Right lobe of liver (tissue), 6 donors: ENCODE data around the gene ADARB1. TPM values are rescaled to one million over a fixed set of nuclear protein-coding genes. Genes with fewer than 3 reads are reported as not detected.

ENCODE experiments used
- ATAC-seq, 4 donors: fragments of 200-7000 bp; cut with Tn5 transposase; one replicate each; pipeline ENCODE4 v1.9.1; 2020; ENCODE audit warnings: mild to moderate bottlenecking in 4 of 4, moderate library complexity in 4 of 4
- DNase-seq, 3 donors: peaks; one replicate each; pipeline ENCODE4 v3.0.0-alpha.2; 2020
- H3K27ac ChIP-seq, 3 donors: fragments of 200-600 bp; one replicate each; pipeline ENCODE4 v1.8.0; 2022
- H3K27me3 ChIP-seq, 2 donors: fragments of 200-600 bp; one replicate each; pipeline ENCODE4 v1.8.0; 2022
- H3K36me3 ChIP-seq, 4 donors: fragments of 200-600 bp; sonication (generic) in 1 of 4; one replicate each; pipeline versions ENCODE4 v1.5.1 to v1.8.0; 2017 to 2022; ENCODE audit warnings: control low read depth in 1 of 4
- H3K4me1 ChIP-seq, 4 donors: fragments of 200-600 bp; sonication (generic) in 1 of 4; one replicate each; pipeline versions ENCODE4 v1.5.1 to v1.8.0; 2017 to 2022; ENCODE audit warnings: control low read depth in 1 of 4
- H3K4me3 ChIP-seq, 3 donors: fragments of 200-600 bp; one replicate each; pipeline ENCODE4 v1.8.0; 2022
- H3K9me3 ChIP-seq, 4 donors: fragments of 200-600 bp; sonication (generic) in 1 of 4; one replicate each; pipeline versions ENCODE4 v1.5.1 to v1.8.0; 2017 to 2022; ENCODE audit warnings: control low read depth in 1 of 4
- POLR2A ChIP-seq: fragments of 450-650 bp; IDR thresholded peaks from one replicate; pipeline ENCODE4 v1.6.1; 2017; ENCODE audit warnings: antibody characterized with exemption, mild to moderate bottlenecking
- WGBS: methylation state at CpG from one replicate; pipeline ENCODE4 v1.1.6; 2018; ENCODE audit warnings: low coverage, low lambda C conversion rate; ENCODE audit not compliant: insufficient coverage; ENCODE audit errors: missing lambda C conversion rate; 5-methylcytosine and 5-hydroxymethylcytosine counted together
- intact Hi-C, 2 donors: fragments of 100-400 bp; cut with DNase I; formaldehyde crosslinking; loops; one replicate each; pipeline versions ENCODE4 v1.11.2 to v1.14.1; 2022
- total RNA-seq, 6 experiments: library from RNA; depleted of rRNA in 2 of 6; stranded (reverse); fragments of >200 nt in 2 of 6; fragmentation: NEBNext Ultra II Directional in 3 of 6; extraction: Animal tissue kit (Norgen Biotek cat#: 25700) in 3 of 6; gene quantifications; one replicate each; pipeline versions ENCODE4 v1.1.0 to v1.2.4, GENCODE V29; 2016 to 2023
- TF ChIP-seq, protein P1 (sequence below), 4 donors: fragments of 200-600 bp in 3 of 4; fragments of 450-650 bp in 1 of 4; IDR thresholded peaks; one replicate each; pipeline versions ENCODE4 v1.5.1 to v1.8.0; 2016 to 2022; ENCODE audit warnings: antibody characterized with exemption in 4 of 4, mild to moderate bottlenecking in 2 of 4
- donor health status: DM: no; HTN: yes; CAD: no.
- donor health status: DM: no; HTN: no; CAD: no.
- donor health status: DM: no; HTN: no; CAD: no.
- donor health status: DM: no; HTN: yes; CAD: no.
- donor health status: DM: no; HTN: yes; CAD: no.

ADARB1 gene
- total RNA-seq, 6 experiments from 2014 or later: 4.7 to 9.9 (median 8.6) TPM

DNA sequence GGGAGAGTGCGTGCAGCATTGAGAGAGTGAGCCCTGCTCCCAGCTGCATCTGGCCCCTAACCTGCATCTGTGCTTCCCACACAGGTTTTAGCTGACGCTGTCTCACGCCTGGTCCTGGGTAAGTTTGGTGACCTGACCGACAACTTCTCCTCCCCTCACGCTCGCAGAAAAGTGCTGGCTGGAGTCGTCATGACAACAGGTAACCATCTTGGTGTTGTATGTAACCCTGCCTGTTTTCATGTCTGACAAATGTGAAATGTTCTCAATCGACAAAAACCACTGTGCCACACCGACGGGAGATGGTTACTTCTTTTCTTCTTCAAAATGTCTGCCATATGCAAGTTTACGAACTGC lies 105.8 kb downstream of the ADARB1 start:
- Histone ChIP-seq H3K36me3 (peaks cover 0 to 2% (median 0%) of the 10 kb centered on the region in 4 donors), H3K9me3 (no peaks in the 10 kb centered on the region), H3K27me3 (no peaks in the 10 kb centered on the region), H3K27ac (no peak overlapping the region), H3K4me1 (no peaks in the 10 kb centered on the region), H3K4me3 (no peak overlapping the region)
- ATAC-seq: no peak
- TF ChIP-seq POLR2A: no peak
- TF ChIP-seq, protein P1, sequence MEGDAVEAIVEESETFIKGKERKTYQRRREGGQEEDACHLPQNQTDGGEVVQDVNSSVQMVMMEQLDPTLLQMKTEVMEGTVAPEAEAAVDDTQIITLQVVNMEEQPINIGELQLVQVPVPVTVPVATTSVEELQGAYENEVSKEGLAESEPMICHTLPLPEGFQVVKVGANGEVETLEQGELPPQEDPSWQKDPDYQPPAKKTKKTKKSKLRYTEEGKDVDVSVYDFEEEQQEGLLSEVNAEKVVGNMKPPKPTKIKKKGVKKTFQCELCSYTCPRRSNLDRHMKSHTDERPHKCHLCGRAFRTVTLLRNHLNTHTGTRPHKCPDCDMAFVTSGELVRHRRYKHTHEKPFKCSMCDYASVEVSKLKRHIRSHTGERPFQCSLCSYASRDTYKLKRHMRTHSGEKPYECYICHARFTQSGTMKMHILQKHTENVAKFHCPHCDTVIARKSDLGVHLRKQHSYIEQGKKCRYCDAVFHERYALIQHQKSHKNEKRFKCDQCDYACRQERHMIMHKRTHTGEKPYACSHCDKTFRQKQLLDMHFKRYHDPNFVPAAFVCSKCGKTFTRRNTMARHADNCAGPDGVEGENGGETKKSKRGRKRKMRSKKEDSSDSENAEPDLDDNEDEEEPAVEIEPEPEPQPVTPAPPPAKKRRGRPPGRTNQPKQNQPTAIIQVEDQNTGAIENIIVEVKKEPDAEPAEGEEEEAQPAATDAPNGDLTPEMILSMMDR (IDR thresholded peaks at IDR 0.05): no peak
- WGBS: 84% methylated on average over 7 of the region's 11 CpGs
- DNase-seq: no peak
- intact Hi-C loops: no loop called here

DNA sequence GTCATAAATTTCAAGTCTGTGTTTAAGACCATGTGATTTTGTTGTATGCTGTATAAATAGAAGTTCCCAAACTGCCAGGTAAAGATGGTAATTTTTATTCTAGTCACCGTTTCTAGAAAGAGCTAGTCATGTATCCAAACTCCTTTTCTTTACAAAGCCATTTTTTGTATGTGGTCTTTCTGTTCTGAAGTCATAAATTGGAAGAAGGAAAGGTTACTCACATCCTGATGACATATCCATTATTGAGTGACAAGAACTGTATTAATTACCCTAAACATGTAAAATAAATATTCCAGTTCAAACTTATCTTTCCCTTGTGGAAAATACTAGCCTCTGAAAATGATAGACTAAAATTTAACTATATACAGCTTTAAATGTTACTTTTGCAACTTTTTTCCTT lies 108.6 kb downstream of the ADARB1 start:
- H3K36me3 ChIP-seq: peaks cover 0 to 7% (median 0%) of the 10 kb centered on the region in 4 donors
- H3K9me3 ChIP-seq: peaks cover 0 to 3% (median 0%) of the 10 kb centered on the region in 4 donors

DNA sequence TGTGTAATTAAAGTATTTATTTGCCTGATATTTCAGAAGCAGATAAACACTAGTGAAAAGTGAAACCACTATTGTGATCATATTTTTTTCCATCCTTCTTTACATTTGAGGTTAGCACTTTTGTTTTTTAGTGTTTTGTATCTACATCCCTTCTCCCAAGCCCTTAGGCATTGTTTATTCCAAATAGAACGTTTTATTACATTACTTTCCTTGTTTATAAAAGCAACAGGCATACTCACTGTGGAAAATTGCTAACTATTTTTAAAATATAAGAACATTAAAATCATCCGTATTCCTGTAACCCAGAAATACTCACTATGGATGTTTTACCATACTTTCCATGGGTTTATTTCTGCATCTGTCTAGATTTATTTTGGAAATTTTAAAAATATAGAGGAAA lies 109.5 kb downstream of the ADARB1 start:
- H3K4me3 ChIP-seq: no peak overlapping the region
- ATAC-seq (no peak), DNase-seq (no peak)
- peaks cover 0 to 8% (median 0%) of the 10 kb centered on the region in 4 donors for H3K9me3 ChIP-seq
- intact Hi-C loops: no loop called here
- H3K4me1 ChIP-seq: no peaks in the 10 kb centered on the region
- TF ChIP-seq POLR2A: no peak
- TF ChIP-seq, protein P1 (IDR thresholded peaks at IDR 0.05): no peak
- H3K36me3 ChIP-seq: peaks cover 0 to 7% (median 0%) of the 10 kb centered on the region in 4 donors
- 57% methylated on average over 2 of the region's 2 CpGs for WGBS
- H3K27me3 ChIP-seq: no peaks in the 10 kb centered on the region
- no peak overlapping the region for H3K27ac ChIP-seq

More for the DNA sequence above, 108.6 kb downstream of the ADARB1 start:
- H3K4me3 ChIP-seq: no peak overlapping the region
- H3K27ac ChIP-seq: no peak overlapping the region
- H3K27me3 ChIP-seq: no peaks in the 10 kb centered on the region
- ATAC-seq (no peak), DNase-seq (no peak)
- TF ChIP-seq POLR2A: no peak
- TF ChIP-seq, protein P1 (IDR thresholded peaks at IDR 0.05): no peak
- intact Hi-C loops: no loop called here
- H3K4me1 ChIP-seq: no peaks in the 10 kb centered on the region
- 92% methylated on average over 1 of the region's 1 CpG for WGBS

- Histone ChIP-seq H3K27me3 (no peaks in the 10 kb centered on the region), H3K4me1 (no peaks in the 10 kb centered on the region), H3K27ac (no peak overlapping the region), H3K4me3 (no peak overlapping the region), H3K36me3 (peaks cover 0 to 7% (median 0%) of the 10 kb centered on the region in 4 donors), H3K9me3 (peaks cover 0 to 8% (median 0%) of the 10 kb centered on the region in 4 donors)
- TF ChIP-seq, protein P1 (IDR thresholded peaks at IDR 0.05): no peak
- no peak for TF ChIP-seq POLR2A
- ATAC-seq (no peak), DNase-seq (no peak)
- intact Hi-C loops: no loop called here
- 96% methylated on average over 7 of the region's 11 CpGs for WGBS
Observed at GRCh38 chr21:45184869-45185268, 110.5 kb downstream of the ADARB1 start.

DNA sequence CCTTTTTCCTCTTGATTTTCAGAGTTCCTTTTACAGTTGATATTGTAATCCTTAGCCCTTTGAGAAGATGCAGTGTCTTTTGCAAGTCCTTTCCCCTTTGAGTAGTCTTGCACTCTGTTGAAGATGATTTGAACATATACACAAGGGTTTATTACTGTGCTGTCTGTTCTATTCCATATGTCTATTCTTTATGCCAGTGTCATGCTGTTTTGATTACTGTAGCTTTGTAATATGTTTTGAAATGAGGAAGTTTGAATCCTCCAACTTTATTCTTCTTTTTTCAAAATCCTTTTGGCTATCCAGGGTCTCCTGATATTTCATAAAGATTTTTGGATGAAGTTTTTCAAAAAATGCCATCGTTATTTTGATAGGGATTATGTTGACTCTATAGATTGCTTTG lies 112.3 kb downstream of the ADARB1 start:
- Histone ChIP-seq H3K27ac (no peak overlapping the region), H3K4me1 (no peaks in the 10 kb centered on the region), H3K36me3 (peaks cover 0 to 7% (median 0%) of the 10 kb centered on the region in 4 donors), H3K9me3 (peaks cover 0 to 8% (median 0%) of the 10 kb centered on the region in 4 donors), H3K4me3 (no peak overlapping the region), H3K27me3 (no peaks in the 10 kb centered on the region)
- 78% methylated on average over 1 of the region's 1 CpG for WGBS
- intact Hi-C loops: no loop called here
- TF ChIP-seq, protein P1 (IDR thresholded peaks at IDR 0.05): no peak
- no peak for TF ChIP-seq POLR2A
- ATAC-seq (no peak), DNase-seq (no peak)
